Frontal cortex (tissue), 4 donors: ENCODE measurements around the gene KCNQ5. TPM values are rescaled to one million over a fixed set of nuclear protein-coding genes. Genes with fewer than 3 reads are reported as not detected.

Experiments used
- DNase-seq, 2 donors: peaks; one replicate each; pipeline ENCODE4 v3.0.0; 2012; ENCODE audit warnings: low spot score in 2 of 2
- FAIRE-seq: peaks from 2 replicates; lab custom pipeline; 2012; peaks lifted over from hg19 to GRCh38; lab: Jason Lieb, UNC
- total RNA-seq: library from RNA; depleted of rRNA; stranded (reverse); fragments of >200 nt; gene quantifications from one replicate; pipeline ENCODE4 v1.2.3, GENCODE V29; 2014
- donor health status: control.
- donor health status: control.
- donor health status: control.

The KCNQ5 gene
- total RNA-seq, 1 donor from 2014 or later = 12.6 TPM

DNA sequence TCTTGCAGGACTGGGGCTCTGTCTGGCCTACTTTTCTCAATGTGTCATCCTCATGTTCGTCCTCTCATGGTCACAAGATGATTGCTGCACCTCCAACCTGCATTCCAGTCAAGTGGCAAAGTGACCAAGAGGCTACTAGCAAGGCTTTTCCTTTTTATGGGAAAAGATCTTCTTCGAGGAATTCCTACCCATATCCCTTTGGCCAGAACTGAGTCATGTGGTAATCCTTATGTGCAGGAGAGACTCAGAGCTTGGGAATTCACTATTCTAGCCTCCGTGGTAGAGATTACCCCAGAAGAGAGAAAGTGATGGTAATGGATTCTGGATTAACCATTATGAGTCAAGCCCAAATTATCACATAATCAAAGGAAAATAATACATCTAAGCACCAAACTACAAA lies 162.7 kb downstream of the KCNQ5 start:
- DNase-seq (no peak), FAIRE-seq (no peak)

DNA sequence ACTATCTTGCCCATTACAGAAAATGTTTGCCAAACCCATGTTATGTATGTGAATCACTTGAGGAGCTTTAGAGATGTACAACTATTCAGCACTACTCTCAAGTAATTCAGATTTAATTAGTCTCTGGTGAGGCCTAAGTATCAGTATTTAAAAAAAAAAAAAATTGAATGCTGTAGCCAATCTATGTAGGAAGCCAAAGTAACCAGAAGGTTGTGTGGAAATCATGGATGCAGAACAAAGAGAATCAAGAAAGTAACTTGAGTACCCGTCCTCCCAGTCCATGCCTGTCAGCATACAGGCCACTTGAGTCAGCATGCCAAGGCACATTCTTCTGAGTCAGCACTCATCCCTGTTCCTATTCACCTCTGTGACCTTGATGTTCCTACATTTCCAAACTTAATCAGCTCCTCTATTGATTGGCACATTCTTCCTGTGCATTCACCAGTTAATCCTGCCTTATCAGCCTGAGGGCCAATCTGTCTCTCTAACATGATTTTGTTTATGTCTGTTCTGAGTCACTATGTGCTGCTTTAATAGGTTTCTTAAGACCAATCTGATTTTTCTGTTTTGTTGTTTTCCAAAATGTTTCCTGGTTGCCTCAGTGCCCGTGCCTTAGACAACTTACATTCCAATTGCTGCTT lies 165.6 kb downstream of the KCNQ5 start:
- FAIRE-seq = no peak

DNA sequence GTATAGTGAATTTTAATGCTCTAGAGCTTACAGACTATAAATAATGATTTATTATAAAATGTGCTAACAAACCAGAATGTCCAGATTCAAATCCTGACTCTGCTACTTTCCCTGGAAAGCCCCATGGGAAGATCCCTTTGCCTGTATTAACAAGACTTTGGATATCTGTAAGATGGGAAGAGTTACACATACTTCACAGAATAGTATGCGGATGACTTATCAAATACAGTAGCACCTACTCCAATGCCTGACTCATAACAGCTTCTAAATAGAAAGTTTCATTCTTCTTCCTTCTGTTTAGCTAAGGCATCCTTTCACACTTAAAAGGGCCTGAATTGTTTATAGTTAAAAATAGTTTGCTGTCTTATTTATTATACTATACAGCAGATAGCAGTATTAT lies 166.3 kb downstream of the KCNQ5 start:
- DNase-seq (no peak), FAIRE-seq (no peak)

More for the DNA sequence above, 165.6 kb downstream of the KCNQ5 start:
- no peak for DNase-seq

DNA sequence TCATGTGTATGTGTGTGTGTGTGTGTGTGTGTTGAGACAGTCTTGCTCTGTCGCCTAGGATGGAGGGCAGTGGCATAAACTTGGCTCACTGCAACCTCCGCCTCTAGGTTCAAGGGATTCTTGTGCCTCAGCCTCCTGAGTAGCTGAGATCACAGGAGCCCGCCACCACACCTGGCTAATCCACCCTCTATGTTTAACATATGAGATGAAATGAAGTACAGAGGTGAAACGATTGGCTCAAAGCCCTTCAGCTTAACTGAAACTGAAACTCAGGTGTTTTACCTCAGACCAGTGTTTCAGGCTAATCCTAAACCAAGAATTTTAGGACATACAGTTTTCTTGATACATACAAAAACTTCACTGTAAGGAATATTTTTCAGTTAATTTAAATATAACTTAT lies 167.3 kb downstream of the KCNQ5 start:
- FAIRE-seq = no peak
- no peak for DNase-seq

DNA sequence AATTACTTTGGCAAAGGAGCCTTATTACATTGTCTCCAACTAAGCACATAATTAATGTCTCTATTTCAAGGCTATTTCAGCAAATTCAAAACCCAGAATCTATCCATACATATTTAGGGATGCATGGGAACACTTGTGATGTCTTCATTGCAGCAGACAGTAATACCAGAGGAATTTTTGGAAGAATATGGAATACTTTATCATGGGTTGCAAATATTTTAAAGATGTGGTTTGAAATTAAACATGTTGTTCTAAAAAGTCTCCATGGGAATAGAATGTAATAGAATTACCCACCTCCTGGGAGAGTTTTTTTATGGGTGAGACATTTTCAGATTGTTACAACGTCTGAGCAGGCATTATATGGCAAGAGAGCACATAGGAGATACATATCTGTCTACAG lies 170.8 kb downstream of the KCNQ5 start:
- FAIRE-seq (no peak), DNase-seq (no peak)

DNA sequence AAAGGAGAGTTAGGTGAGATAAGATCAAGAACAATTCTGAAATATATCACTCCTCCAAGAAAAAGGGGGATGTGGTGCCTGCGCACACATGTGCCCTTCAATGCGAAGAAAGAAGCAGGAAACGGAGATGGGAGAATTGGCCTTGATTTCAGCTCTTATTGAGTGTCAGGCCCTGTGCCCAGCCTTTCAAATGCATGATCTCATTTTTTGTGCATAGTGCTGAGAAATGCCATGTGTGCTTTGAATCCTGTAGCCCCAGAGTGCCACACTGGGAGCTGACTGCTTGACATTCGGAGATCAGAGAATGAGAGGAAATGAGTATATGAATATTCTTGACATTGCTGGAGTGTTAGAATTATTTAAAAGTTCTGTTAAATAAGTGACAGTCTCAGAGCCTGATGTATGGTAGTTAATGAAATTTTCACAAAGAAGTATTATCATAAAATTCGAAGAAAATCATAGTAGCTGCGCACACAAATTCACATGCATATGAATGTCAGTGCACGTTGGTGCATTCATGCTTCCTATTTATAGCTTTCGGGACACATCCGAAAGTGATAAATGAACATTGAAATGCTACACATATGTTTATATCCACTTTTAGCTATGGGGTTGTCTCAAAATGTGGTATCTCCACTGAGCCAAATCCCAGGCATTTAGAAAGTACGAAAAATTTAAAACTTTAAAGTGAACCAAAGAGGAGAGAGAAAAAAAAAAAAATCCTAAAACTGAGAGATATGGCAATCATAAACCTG lies 172.0 kb downstream of the KCNQ5 start:
- DNase-seq (no peak), FAIRE-seq (no peak)

DNA sequence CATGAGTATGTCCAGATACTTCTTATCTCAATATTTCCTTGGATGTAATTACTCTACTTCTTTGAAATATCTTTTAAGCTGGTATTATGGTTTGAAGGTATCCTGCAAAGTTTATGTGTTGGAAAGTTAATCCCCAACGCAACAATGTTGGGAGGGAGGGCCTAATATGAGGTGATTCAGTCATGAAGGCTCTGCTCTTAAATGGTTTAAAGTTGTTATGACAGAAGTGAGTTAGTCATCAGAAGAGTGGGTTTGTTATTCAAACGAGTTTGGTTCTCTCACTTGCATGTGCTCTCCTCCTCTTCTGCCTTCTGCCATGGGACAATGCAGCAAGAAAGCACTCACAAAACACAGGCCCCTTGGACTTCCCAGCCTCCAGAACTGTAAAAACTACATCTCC lies 176.3 kb downstream of the KCNQ5 start:
- DNase-seq (no peak), FAIRE-seq (no peak)

DNA sequence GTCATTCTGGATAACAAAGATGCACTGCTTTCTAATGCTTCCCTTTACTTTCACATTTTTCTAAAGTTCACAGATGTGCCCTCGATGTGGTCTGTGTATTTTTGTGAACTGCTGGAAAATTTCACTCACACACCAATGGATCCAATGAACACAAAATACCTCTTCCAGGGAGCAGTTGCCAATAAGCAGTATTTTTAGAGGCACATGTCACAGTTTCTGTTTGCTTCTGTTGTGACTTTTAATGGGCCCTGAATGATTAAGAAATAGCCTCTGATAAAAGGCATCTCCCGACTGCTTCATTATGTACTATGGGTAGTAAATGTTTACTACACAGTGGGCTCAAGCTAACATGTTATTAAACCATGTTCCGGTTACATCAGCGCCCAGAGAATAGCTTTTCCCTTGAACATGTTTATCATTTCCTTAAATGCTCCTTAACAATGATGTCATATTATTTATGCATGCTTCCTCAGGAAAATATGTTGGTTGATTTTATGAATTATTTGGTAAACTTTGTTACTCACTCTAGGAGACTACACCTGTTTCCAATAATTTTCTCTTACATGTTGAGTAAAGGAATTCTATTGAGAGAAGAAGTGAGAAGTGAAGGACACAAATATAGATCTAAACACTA lies 188.0 kb downstream of the KCNQ5 start:
- DNase-seq (no peak), FAIRE-seq (no peak)

DNA sequence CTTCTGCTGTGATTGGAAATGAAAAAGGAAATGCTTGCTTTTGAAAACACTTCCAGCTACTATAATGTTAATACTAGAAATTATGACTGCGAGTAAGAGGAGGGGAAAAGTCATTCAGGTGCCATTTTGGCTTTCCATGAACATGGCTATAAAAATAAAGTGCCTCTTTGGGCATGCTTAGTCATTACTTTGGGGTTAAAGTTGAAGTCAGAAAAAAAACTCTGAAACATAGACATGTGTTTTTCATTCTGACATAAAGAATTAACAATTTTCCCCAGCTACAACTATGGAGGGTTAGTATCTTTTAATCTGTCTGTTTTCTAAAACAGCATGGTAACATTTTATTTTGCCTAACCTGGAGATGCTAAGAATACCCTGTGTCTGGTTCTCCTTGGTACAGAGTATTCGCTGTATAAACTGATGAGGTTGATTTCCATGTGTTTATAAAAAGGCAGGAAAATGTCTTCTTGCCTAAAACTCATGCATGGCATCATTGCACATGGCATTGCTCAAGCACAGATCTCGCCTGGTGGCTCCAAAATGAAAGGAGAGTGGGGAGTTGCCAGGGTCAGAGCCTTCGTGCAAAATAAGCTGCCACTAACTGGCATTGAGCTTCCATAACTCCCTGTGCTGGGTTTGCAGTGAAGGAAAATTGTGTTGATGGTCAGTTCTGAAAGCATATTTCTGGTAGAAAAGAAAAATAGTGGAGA lies 188.9 kb downstream of the KCNQ5 start:
- FAIRE-seq = no peak

DNA sequence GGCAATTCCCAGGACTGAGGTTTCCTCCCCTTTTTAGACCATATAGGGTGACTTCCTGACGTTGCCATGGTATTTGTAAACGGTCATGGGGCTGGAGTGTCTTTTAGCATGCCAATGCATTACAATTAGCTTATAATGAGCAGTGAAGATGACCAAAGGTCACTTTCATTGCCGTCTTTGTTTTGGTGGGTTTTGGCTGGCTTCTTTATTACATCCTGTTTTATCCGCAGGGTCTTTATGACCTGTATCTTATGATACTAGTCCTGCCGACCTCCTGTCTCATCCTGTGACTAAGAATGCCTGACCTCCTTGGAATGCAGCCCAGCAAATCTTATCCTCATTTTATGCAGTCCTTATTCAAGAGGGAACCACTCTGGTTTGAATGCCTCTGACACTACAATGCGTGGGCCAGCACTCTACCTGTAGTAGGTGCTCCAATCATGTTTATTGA lies 190.1 kb downstream of the KCNQ5 start:
- FAIRE-seq (no peak), DNase-seq (no peak)

More for the DNA sequence above, 188.9 kb downstream of the KCNQ5 start:
- no peak for DNase-seq

DNA sequence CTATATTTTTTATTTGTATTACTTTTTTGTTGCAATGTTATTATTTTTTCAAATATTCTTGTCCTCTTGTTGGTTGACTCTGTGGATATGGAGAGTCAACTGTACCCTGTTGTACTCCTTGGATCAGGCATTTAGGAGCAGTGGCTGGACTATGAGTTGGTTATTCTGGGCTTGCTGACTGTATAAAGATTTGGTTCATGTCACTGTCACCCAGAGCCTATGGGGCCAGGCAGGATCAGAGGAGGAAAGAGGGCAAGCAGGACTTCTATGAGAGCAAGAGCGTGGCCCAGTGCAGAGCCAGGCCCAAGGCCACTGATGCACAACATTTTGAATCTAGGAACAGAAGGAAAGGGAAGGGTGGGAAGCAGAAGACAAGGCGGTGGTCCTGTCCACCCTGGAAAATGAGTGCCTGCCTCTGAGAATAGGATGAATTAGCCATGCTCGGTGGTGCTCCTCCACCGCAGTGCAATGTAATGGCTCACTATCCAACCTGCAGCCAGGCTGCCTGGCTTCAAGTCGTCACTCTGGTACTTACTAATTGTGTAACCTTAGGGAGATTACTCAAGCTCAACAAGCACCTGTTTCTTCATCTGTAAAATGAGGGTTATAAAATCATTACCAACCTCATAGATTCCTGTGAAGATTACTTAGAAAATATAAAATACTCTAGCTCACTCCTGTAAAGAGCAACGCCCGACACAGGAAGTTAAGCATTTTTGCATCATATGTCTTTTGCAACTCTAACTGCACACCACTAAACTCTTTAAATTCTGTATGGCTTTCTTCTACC lies 192.1 kb downstream of the KCNQ5 start:
- FAIRE-seq (no peak), DNase-seq (no peak)

DNA sequence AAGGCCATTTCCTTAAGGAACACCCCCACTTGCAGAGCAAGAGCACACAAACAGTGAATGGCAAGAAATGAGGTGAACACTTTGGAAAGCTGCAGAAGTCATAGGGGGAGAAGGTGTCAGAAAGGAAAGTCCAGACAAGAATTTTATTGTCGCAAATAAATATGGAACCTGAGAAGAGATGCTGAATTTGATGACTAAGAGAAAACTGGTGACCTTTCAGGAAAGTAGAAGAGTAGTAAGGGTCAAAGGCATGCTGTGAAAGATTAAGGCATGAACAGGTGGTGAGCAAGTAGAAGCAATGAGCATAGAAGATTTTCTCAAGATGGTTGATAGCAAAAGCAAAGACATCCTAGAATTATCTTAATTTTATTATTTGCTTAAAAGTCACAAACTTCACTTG lies 194.2 kb downstream of the KCNQ5 start:
- no peak for FAIRE-seq

DNA sequence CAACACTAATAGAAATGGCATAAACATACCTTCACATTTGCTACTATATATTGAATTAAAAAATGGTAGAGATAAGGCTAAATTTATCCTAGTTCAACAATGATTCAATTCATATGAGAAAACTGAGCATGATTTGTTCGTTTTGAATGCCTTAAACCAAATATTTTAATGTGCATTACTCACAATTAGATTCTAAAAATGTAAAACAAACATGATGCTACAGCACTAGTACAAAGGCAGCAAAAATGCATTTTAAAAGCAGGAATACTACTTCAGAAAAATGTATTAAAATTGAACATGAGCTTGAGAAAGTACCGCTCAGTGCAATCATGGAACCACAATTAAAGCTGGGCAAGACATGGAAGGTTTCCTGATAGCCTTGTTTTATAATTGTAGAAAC lies 195.3 kb downstream of the KCNQ5 start:
- FAIRE-seq = no peak

More for the DNA sequence above, 194.2 kb downstream of the KCNQ5 start:
- no peak for DNase-seq

DNA sequence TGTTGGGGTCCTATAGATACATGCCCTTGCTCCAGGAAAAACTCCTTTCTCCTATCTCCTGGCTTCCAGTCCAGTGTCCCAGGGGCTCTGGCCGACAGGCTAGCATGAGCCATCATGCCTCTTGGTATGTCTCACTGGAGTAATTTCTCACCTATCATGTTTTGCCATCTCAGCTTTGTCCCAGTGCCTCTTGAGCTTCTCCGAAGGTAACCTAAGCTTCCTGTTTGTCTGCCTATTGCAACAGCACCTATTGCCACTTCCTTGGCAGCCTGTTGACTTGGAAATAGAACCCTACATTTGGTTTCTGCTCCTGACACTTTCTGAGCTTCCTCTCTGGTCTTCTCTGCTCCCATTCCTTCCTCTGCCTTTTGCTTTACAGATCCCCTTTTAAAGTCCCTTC lies 197.7 kb downstream of the KCNQ5 start:
- no peak for FAIRE-seq

More for the DNA sequence above, 195.3 kb downstream of the KCNQ5 start:
- no peak for DNase-seq

DNA sequence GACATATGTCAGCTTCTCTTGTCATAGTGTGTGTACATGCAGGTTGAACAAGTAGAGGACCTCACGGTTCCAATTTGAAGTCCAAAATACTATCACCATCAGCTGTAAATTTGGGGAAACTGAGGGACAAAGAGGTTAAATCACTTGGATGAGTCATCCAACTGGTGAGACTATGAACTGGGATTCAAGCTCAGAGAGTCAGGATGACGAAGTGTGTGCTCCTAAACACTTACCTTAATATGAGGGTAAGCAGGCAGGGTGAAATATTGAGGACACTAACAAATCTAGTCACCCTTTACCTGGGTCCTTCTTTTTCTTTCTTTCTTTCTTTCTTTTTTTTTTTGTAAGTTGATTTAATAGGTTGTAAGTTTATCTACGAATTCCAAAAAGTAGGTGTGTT lies 198.3 kb downstream of the KCNQ5 start:
- no peak for FAIRE-seq
- DNase-seq = no peak

More for the DNA sequence above, 197.7 kb downstream of the KCNQ5 start:
- no peak for DNase-seq

DNA sequence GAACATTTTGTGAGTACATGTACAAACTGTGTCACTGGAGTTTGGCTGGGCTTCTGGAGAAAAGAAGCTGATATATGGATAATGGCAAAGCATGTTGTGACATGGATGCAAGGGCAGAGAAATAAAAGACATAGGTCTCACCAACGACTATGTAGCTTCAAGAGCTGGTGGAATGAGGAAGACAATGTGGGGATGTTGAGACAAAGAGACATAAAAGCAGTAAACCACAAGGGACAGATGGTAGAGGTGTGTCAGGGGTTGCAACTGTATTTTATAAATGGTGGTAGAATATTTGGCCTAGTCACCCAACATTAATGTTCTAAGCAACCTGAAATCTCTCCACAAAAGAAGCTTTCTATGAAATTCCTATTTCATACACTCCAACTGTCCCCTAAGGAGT lies 199.0 kb downstream of the KCNQ5 start:
- DNase-seq = no peak
- no peak for FAIRE-seq

DNA sequence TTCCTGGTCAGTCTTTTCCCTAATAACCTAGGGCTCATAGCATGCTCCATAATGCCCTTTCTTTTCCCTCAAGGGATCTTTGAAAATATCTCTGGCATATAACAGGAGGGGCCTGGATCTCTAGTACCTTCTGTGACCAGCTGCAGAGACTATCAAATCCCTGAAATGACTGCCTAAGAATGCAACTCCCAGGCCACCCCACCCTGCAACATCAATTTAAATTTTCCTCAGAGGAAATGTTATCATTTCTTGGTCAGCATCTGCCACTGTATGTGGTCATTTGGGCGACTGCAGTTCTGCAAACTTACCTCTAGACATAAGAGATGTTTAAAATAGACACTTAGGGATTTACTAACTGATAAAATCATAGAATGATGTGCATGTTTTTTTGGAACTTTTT lies 200.2 kb downstream of the KCNQ5 start:
- no peak for FAIRE-seq
- no peak for DNase-seq

DNA sequence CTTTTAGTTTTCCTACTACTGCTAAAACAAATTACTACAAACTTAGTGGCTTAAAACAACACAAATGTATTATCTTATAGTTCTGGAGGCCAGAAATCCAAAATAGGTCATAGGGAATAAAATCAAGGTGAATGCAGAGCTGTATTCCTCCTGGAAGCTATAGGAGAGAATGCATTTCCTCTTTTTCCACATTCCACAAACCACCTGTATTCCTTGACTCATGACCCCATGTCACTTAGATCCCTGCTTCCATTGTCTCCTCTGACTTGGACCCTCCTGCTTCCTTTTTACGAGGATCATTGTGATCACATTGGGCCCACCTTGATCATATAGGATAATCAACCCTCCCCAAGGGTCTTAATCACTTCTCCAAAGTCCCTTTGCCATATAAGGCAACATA lies 200.8 kb downstream of the KCNQ5 start:
- FAIRE-seq (no peak), DNase-seq (no peak)

DNA sequence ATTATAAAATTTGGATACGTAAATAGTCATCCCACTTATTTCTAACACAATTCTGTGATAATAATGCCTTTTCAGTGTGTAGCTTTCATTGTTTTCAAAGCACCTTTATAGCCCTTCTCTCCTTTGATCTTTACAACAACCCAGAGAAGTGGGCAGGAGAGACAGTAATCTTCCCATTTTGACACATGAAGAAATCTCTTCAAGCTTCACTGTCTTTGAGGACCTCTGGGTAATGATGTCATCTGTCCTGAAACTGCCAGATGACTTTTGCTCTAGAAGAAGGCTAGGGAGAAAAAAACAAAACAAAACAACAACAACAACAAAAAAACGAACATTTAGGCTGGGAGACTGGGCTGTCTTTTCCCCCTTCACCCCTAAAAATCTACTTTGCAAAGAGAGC lies 203.0 kb downstream of the KCNQ5 start:
- DNase-seq (no peak), FAIRE-seq (no peak)
